ENCODE data around the gene CAPNS2.

CAPNS2 gene

GRCh38 chr16:55566432-55567175 lies at the start of gene CAPNS2:
Gene CAPNS2, plus strand, starts transcription at chr16:55566684. Its CDS starts 73 bp downstream, at chr16:55566757.
- DNase-seq = no peak

- no peak for DNase-seq
Measured at GRCh38 chr16:55521792-55522191, 44.7 kb upstream of the CAPNS2 start.

- DNase-seq = no peak
Measured at GRCh38 chr16:55526441-55526840, 40.0 kb upstream of the CAPNS2 start.

GRCh38 chr16:55527885-55528284 lies 38.6 kb upstream of the CAPNS2 start:
- no peak for DNase-seq

- no peak for DNase-seq
Measured at GRCh38 chr16:55529018-55529417, 37.5 kb upstream of the CAPNS2 start.

GRCh38 chr16:55530316-55530856 lies 36.1 kb upstream of the CAPNS2 start:
- no peak for DNase-seq

- no peak for DNase-seq
Measured at GRCh38 chr16:55532227-55532626, 34.3 kb upstream of the CAPNS2 start.

- DNase-seq = no peak
Measured at GRCh38 chr16:55534756-55535155, 31.7 kb upstream of the CAPNS2 start.

- no peak for DNase-seq
Measured at GRCh38 chr16:55539049-55539448, 27.4 kb upstream of the CAPNS2 start.

GRCh38 chr16:55539488-55539887 lies 27.0 kb upstream of the CAPNS2 start:
- no peak for DNase-seq

- no peak for DNase-seq
Measured at GRCh38 chr16:55540221-55540620, 26.3 kb upstream of the CAPNS2 start.

GRCh38 chr16:55542459-55543082 lies 23.9 kb upstream of the CAPNS2 start:
- no peak for DNase-seq

- DNase-seq = no peak
Measured at GRCh38 chr16:55543472-55543871, 23.0 kb upstream of the CAPNS2 start.

- DNase-seq = no peak
Measured at GRCh38 chr16:55552621-55553020, 13.9 kb upstream of the CAPNS2 start.

GRCh38 chr16:55555436-55555835 lies 11.0 kb upstream of the CAPNS2 start:
- DNase-seq = no peak

GRCh38 chr16:55557186-55557585 lies 9.3 kb upstream of the CAPNS2 start:
- DNase-seq = no peak

- no peak for DNase-seq
Measured at GRCh38 chr16:55559233-55559632, 7.3 kb upstream of the CAPNS2 start.

- DNase-seq = no peak
Measured at GRCh38 chr16:55559933-55560516, 6.5 kb upstream of the CAPNS2 start.

- DNase-seq = no peak
Measured at GRCh38 chr16:55561319-55561848, 5.1 kb upstream of the CAPNS2 start.

GRCh38 chr16:55562936-55563335 lies 3.5 kb upstream of the CAPNS2 start:
- DNase-seq = no peak

- DNase-seq = no peak
Measured at GRCh38 chr16:55563797-55564196, 2.7 kb upstream of the CAPNS2 start.

- no peak for DNase-seq
Measured at GRCh38 chr16:55565086-55565485, 1.4 kb upstream of the CAPNS2 start.

GRCh38 chr16:55567382-55567781 lies 898 bp downstream of the CAPNS2 start:
- no peak for DNase-seq

GRCh38 chr16:55568207-55568606 lies 1.7 kb downstream of the CAPNS2 start:
- DNase-seq = no peak

Measured in stimulated activated CD4-positive, alpha-beta T cell treated with anti-CD3 and anti-CD28 coated beads, Interleukin-12 subunit alpha, Interleukin-12 subunit beta, amount 100 ng/mL, for 4 hours (primary cell).